Effector memory CD8-positive, alpha-beta T cell (primary cell): ENCODE measurements around the gene ITGB1.
A peak's percentile ranks its signal among the peaks of the same experiment; 100 is the strongest.
"Not testable (repeated sequence)": the region's sequence is repeated elsewhere in the genome, so short reads cannot be mapped to it uniquely, and the experiment has no call there.

Experiments used
- ATAC-seq: fragments of 150-1000 bp; cut with Tn5 transposase; replicated peaks from 2 replicates; pipeline ENCODE4 v1.10.0; 2021; ENCODE audit warnings: mild to moderate bottlenecking, moderate library complexity
- DNase-seq, 3 experiments: peaks; one replicate each; pipeline ENCODE4 v3.0.0; 2021
- H3K27ac Mint-ChIP-seq, 2 donors: one replicate each; pipeline ENCODE4 v1.8.0; 2022; ENCODE audit warnings: mild to moderate bottlenecking in 2 of 2, mixed read lengths in 2 of 2, moderate library complexity in 2 of 2
- H3K27me3 Mint-ChIP-seq, 2 donors: one replicate each; pipeline ENCODE4 v1.8.0; 2022; ENCODE audit warnings: mixed read lengths in 2 of 2
- H3K36me3 Mint-ChIP-seq: one replicate; pipeline ENCODE4 v1.8.0; 2022; ENCODE audit warnings: mild to moderate bottlenecking, moderate library complexity, mixed read lengths; ENCODE audit not compliant: insufficient read depth
- H3K4me1 Mint-ChIP-seq, 2 donors: one replicate each; pipeline ENCODE4 v1.8.0; 2022; ENCODE audit warnings: low read depth in 2 of 2, mixed read lengths in 2 of 2
- H3K4me3 Mint-ChIP-seq, 2 donors: one replicate each; pipeline ENCODE4 v1.8.0; 2022; ENCODE audit warnings: mild to moderate bottlenecking in 2 of 2, mixed read lengths in 2 of 2, moderate library complexity in 2 of 2
- H3K9me3 Mint-ChIP-seq, 2 donors: one replicate each; pipeline ENCODE4 v1.8.0; 2022; ENCODE audit warnings: mixed read lengths in 2 of 2

The ITGB1 gene

GRCh38 chr10:32930036-32930435 is 28.0 kb downstream of the ITGB1 start:
- no peaks in the 10 kb centered on the region for H3K9me3 Mint-ChIP-seq
- peaks cover 26 to 39% of the 10 kb centered on the region in 2 donors for H3K4me1 Mint-ChIP-seq
- H3K27ac Mint-ChIP-seq: peak overlapping the region in 1 of 2 donors; percentile 94
- no peaks in the 10 kb centered on the region for H3K27me3 Mint-ChIP-seq
- H3K4me3 Mint-ChIP-seq: no peak overlapping the region
- no peak for ATAC-seq
- peaks cover 80% of the 10 kb centered on the region for H3K36me3 Mint-ChIP-seq
- no peak for DNase-seq

- peaks cover 25 to 35% of the 10 kb centered on the region in 2 donors for H3K4me1 Mint-ChIP-seq
- H3K36me3 Mint-ChIP-seq: peaks cover 80% of the 10 kb centered on the region
- no peaks in the 10 kb centered on the region for H3K9me3 Mint-ChIP-seq
- no peaks in the 10 kb centered on the region for H3K27me3 Mint-ChIP-seq
- no peak for DNase-seq
- peak overlapping the region in 1 of 2 donors; percentile 94 for H3K27ac Mint-ChIP-seq
- peak overlapping the region in 1 of 2 donors; percentile 25 for H3K4me3 Mint-ChIP-seq
- peak; percentile 95 for ATAC-seq
Measured at GRCh38 chr10:32929634-32930033, 28.4 kb downstream of the ITGB1 start.

- peak overlapping the region in 1 of 2 donors; percentile 94 for H3K27ac Mint-ChIP-seq
- peaks cover 31 to 38% of the 10 kb centered on the region in 2 donors for H3K4me1 Mint-ChIP-seq
- no peak for DNase-seq
- no peaks in the 10 kb centered on the region for H3K27me3 Mint-ChIP-seq
- H3K36me3 Mint-ChIP-seq: peaks cover 84% of the 10 kb centered on the region
- ATAC-seq: no peak
- H3K9me3 Mint-ChIP-seq: no peaks in the 10 kb centered on the region
- peak overlapping the region in 1 of 2 donors; percentile 23 for H3K4me3 Mint-ChIP-seq
Measured at GRCh38 chr10:32927750-32928149, 30.3 kb downstream of the ITGB1 start.

GRCh38 chr10:32923849-32924248 is 34.2 kb downstream of the ITGB1 start:
- H3K4me1 Mint-ChIP-seq: peaks cover 21 to 22% of the 10 kb centered on the region in 2 donors
- peak overlapping the region; percentile 13 to 18 for H3K27ac Mint-ChIP-seq
- peaks cover 96% of the 10 kb centered on the region for H3K36me3 Mint-ChIP-seq
- DNase-seq: no peak
- H3K9me3 Mint-ChIP-seq: no peaks in the 10 kb centered on the region
- H3K27me3 Mint-ChIP-seq: no peaks in the 10 kb centered on the region
- no peak for ATAC-seq
- H3K4me3 Mint-ChIP-seq: no peak overlapping the region

- ATAC-seq (peak; percentile 32), DNase-seq (no peak)
- H3K36me3 Mint-ChIP-seq: peaks cover 96% of the 10 kb centered on the region
- no peaks in the 10 kb centered on the region for H3K9me3 Mint-ChIP-seq
- H3K4me1 Mint-ChIP-seq: peaks cover 17 to 19% of the 10 kb centered on the region in 2 donors
- H3K27ac Mint-ChIP-seq: peak overlapping the region; percentile 13 to 18
- H3K27me3 Mint-ChIP-seq: no peaks in the 10 kb centered on the region
- H3K4me3 Mint-ChIP-seq: no peak overlapping the region
Measured at GRCh38 chr10:32923134-32923533, 34.9 kb downstream of the ITGB1 start.

- H3K4me1 Mint-ChIP-seq: peaks cover 15 to 18% of the 10 kb centered on the region in 2 donors
- H3K27ac Mint-ChIP-seq: no peak overlapping the region
- H3K9me3 Mint-ChIP-seq: no peaks in the 10 kb centered on the region
- no peak for ATAC-seq
- no peak for DNase-seq
- H3K36me3 Mint-ChIP-seq: peaks cover 96% of the 10 kb centered on the region
- H3K4me3 Mint-ChIP-seq: no peak overlapping the region
- H3K27me3 Mint-ChIP-seq: no peaks in the 10 kb centered on the region
Measured at GRCh38 chr10:32922170-32922569, 35.9 kb downstream of the ITGB1 start.

GRCh38 chr10:32917817-32918216 is 40.2 kb downstream of the ITGB1 start:
- not testable (repeated sequence) for H3K27me3 Mint-ChIP-seq, H3K4me3 Mint-ChIP-seq, H3K27ac Mint-ChIP-seq, H3K9me3 Mint-ChIP-seq, DNase-seq, ATAC-seq
- H3K36me3 Mint-ChIP-seq: peaks cover 92% of the 10 kb centered on the region
- peaks cover 16 to 19% of the 10 kb centered on the region in 2 donors for H3K4me1 Mint-ChIP-seq

- Mint-ChIP-seq H3K27ac (peak overlapping the region in 1 of 2 donors; percentile 64), H3K4me3 (no peak overlapping the region), H3K27me3 (no peaks in the 10 kb centered on the region), H3K36me3 (peaks cover 85% of the 10 kb centered on the region), H3K9me3 (no peaks in the 10 kb centered on the region), H3K4me1 (peaks cover 14 to 16% of the 10 kb centered on the region in 2 donors)
- DNase-seq: no peak
- no peak for ATAC-seq
Measured at GRCh38 chr10:32911285-32912016, 46.6 kb downstream of the ITGB1 start.

GRCh38 chr10:32909970-32910369 is 48.1 kb downstream of the ITGB1 start:
- not testable (repeated sequence) for ATAC-seq, H3K27me3 Mint-ChIP-seq, H3K27ac Mint-ChIP-seq, H3K4me1 Mint-ChIP-seq, H3K9me3 Mint-ChIP-seq, H3K4me3 Mint-ChIP-seq, DNase-seq
- peaks cover 83% of the 10 kb centered on the region for H3K36me3 Mint-ChIP-seq

GRCh38 chr10:32909456-32909855 is 48.6 kb downstream of the ITGB1 start:
- DNase-seq (no peak), ATAC-seq (no peak)
- Mint-ChIP-seq H3K4me3 (no peak overlapping the region), H3K36me3 (peaks cover 83% of the 10 kb centered on the region), H3K4me1 (peaks cover 4% of the 10 kb centered on the region in 2 donors), H3K9me3 (no peaks in the 10 kb centered on the region), H3K27ac (peak overlapping the region in 1 of 2 donors; percentile 35), H3K27me3 (no peaks in the 10 kb centered on the region)

GRCh38 chr10:32906595-32906994 is 51.4 kb downstream of the ITGB1 start:
- peaks cover 78% of the 10 kb centered on the region for H3K36me3 Mint-ChIP-seq
- H3K9me3 Mint-ChIP-seq: no peaks in the 10 kb centered on the region
- H3K27ac Mint-ChIP-seq: peak overlapping the region in 1 of 2 donors; percentile 69
- DNase-seq (no peak), ATAC-seq (peak; percentile 76)
- peak overlapping the region; percentile 18 to 62 for H3K4me3 Mint-ChIP-seq
- no peaks in the 10 kb centered on the region for H3K27me3 Mint-ChIP-seq
- H3K4me1 Mint-ChIP-seq: peaks cover 0 to 2% of the 10 kb centered on the region in 2 donors

GRCh38 chr10:32905466-32905865 is 52.6 kb downstream of the ITGB1 start:
- Mint-ChIP-seq H3K4me3 (no peak overlapping the region), H3K9me3 (no peaks in the 10 kb centered on the region), H3K27me3 (no peaks in the 10 kb centered on the region), H3K4me1 (no peaks in the 10 kb centered on the region), H3K36me3 (peaks cover 75% of the 10 kb centered on the region), H3K27ac (peak overlapping the region; percentile 25 to 55)
- ATAC-seq (no peak), DNase-seq (no peak)

GRCh38 chr10:32901815-32902214 is 56.2 kb downstream of the ITGB1 start:
- Mint-ChIP-seq H3K4me3 (no peak overlapping the region), H3K9me3 (no peaks in the 10 kb centered on the region), H3K27ac (no peak overlapping the region), H3K27me3 (no peaks in the 10 kb centered on the region), H3K4me1 (no peaks in the 10 kb centered on the region), H3K36me3 (peaks cover 80% of the 10 kb centered on the region)
- ATAC-seq: no peak
- no peak for DNase-seq

GRCh38 chr10:32895200-32895968 is 62.6 kb downstream of the ITGB1 start:
- not testable (repeated sequence) for H3K4me1 Mint-ChIP-seq, H3K9me3 Mint-ChIP-seq, H3K4me3 Mint-ChIP-seq, ATAC-seq, H3K27ac Mint-ChIP-seq, H3K27me3 Mint-ChIP-seq, DNase-seq
- peaks cover 47% of the 10 kb centered on the region for H3K36me3 Mint-ChIP-seq
